H7 (cell line): Measurements from ENCODE around the gene ANO2. TPM values are rescaled to one million over a fixed set of nuclear protein-coding genes. Genes with fewer than 3 reads are reported as not detected.

ENCODE experiments used
- DNase-seq: peaks from one replicate; pipeline ENCODE4 v3.0.0; 2012
- H3K27me3 ChIP-seq: 2 replicates; pipeline ENCODE4 v1.6.0; 2011; ENCODE audit warnings: mild to moderate bottlenecking, low read length; ENCODE audit not compliant: control insufficient read depth, insufficient read depth
- H3K36me3 ChIP-seq: replicated peaks from 2 replicates; pipeline ENCODE4 v1.5.1; 2011; ENCODE audit warnings: low read length; ENCODE audit not compliant: control insufficient read depth, insufficient read depth
- H3K4me3 ChIP-seq: 2 replicates; pipeline ENCODE4 v1.5.1; 2011; ENCODE audit warnings: low read depth, mild to moderate bottlenecking, control low read depth, low read length, moderate library complexity; ENCODE audit not compliant: insufficient read depth
- total RNA-seq: library from RNA; depleted of rRNA; stranded (reverse); fragments of >200 nt; shearing (Covaris generic); gene quantifications from 2 replicates; pipeline ENCODE4 v1.2.3, GENCODE V29; 2014

The ANO2 gene
- total RNA-seq, 1 experiment from 2014 or later = 0.76 TPM

DNA sequence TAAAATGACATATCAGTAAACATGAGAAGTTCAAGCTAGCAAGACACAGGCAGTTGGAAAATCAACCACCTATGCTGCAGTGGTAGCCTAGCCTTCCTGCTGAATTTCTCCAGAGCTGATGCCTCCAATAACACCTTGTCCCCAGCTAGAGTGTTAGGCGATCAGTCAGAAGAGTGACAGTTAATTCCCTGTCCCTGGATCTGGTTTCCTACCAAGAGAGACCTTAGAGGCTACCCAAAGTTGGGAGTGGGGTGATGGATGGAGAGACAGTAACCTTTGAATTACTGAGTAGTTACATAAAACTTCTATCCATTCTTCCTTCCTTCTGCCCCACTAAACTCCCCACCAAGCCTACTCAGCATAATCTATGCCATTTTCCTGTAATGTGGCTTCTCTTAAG, 1.9 kb upstream of the ANO2 start:
- Histone ChIP-seq H3K4me3 (no peak overlapping the region), H3K27me3 (peaks cover 28% of the 10 kb centered on the region), H3K36me3 (no peaks in the 10 kb centered on the region)
- no peak for DNase-seq

DNA sequence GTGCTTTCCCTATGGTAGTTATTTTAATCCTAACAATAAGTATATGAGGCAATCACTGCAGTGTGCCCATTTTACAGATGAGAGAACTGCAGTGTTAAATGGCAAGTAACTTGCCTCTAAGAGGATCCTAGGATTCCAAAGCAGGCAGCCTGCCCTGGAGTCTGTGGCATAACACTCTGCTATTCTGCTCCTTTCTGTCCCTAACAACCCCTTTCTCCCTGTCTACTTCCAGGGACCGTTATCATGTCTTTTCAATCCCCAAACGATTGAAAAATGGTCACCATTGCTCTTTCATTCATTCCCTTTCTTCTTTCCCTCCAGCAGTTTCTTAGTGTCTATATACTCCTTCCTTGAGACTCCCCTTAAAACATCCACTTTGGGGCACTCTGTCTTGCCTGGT, 1.3 kb upstream of the ANO2 start:
- Histone ChIP-seq H3K27me3 (peaks cover 28% of the 10 kb centered on the region), H3K36me3 (no peaks in the 10 kb centered on the region), H3K4me3 (no peak overlapping the region)
- no peak for DNase-seq

GRCh38 chr12:5944688-5945070, 380 bp downstream of the ANO2 start:
- H3K36me3 ChIP-seq = no peaks in the 10 kb centered on the region
- peak overlapping the region; percentile 69 for H3K4me3 ChIP-seq
- H3K27me3 ChIP-seq = peaks cover 28% of the 10 kb centered on the region
- DNase-seq = peak; percentile 38

DNA sequence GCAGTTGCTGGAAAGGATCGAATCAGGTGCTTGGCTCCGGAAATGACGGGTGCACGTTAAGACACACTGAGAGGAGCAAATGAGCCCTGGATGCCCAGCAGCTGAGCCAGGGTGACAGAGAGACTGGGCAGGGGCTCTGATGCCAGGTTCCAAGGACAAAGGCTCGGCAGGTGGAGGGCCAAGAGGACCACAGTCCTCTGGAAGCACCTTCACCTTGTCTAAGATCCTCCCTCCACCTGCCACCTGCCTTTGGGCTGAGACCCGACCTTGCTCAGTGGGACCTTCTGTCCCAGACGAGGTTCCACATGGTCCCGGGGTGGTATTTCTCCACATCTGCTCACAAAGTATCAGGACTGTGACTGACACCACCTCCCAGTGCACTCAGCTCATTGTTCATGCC, 1.0 kb downstream of the ANO2 start:
- Histone ChIP-seq H3K27me3 (peaks cover 28% of the 10 kb centered on the region), H3K4me3 (no peak overlapping the region), H3K36me3 (no peaks in the 10 kb centered on the region)
- DNase-seq = no peak

DNA sequence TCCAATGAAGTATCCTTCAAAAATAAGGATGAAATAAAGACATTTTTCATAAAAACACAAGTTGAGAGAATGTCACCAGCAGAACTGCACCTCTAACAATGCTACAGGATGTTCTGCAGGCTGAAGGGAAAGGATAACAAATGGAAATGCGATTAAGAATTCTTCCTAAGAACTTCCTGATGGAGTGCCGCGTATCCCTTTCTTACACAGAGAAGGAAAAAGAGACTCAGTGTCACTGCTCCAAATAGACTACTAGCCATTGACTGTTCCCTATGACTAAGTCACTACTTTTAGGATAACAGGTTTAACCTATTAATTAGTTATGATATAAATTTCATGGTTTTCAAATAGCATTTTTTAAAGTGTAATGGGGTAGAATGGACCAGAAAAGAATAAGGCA, 3.2 kb downstream of the ANO2 start:
- DNase-seq = no peak
- Histone ChIP-seq H3K36me3 (no peaks in the 10 kb centered on the region), H3K27me3 (peaks cover 22% of the 10 kb centered on the region), H3K4me3 (no peak overlapping the region)

DNA sequence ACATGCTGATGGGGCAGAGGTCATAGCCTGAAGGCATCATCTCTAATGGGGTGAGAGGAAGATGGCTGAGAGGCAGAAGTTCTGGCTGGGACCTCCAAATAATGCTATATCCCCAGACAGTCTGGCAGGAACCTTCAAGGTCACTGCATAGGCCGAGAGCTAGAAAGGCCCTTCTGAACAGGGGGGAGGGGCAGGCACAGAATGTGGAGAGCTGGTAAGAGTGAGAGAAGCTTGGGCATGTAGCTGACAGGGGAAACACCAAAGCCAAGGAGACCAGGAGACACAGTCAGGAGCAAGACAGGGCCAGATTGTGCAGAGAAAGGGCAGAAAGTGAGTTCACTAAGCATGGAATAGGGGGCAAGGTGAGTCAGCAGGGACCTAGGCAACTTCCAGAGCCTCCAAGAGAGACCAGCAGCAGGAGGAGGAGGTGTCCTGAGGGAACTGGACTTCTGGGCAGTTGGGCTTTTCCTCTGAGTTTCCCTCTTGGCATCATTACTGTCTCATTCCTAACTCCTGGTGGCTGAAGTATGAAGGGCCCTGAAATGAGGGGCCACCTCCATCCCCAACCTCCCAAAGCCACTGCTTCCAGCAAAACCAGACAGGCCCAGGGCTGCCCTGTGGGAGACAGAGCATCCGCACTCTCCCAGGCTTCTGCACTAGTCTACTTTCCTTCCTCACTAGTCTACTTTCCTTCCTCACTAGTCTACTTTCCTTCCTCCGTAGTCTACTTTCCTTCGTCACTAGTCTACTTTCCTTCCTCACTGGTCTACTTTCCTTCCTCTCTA, 17.1 kb downstream of the ANO2 start:
- no peaks in the 10 kb centered on the region for H3K36me3 ChIP-seq
- no peak overlapping the region for H3K4me3 ChIP-seq
- H3K27me3 ChIP-seq = no peaks in the 10 kb centered on the region
- DNase-seq = no peak

GRCh38 chr12:5925646-5926045, 19.4 kb downstream of the ANO2 start:
- Histone ChIP-seq H3K36me3 (no peaks in the 10 kb centered on the region), H3K27me3 (no peaks in the 10 kb centered on the region), H3K4me3 (no peak overlapping the region)
- DNase-seq = no peak

DNA sequence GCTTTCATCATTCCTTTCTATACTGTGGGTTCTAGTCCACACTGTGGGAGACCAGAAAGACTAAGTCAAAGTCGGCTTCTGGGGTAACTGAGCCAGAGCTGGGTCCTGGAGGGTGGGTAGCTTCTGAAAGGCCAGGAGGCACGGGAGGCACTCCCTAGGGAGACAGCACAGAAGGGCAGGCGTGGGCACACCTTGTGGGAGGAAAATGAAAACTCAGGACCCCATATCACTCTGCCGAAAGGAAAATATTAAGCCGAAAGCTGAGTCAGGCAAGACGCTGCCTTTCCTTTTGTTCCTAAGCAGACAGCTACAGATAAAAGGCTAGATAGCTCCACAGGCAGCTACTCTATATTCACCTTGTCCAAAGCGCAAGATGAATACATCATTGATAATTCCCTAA, 20.7 kb downstream of the ANO2 start:
- no peak overlapping the region for H3K4me3 ChIP-seq
- H3K36me3 ChIP-seq = no peaks in the 10 kb centered on the region
- no peaks in the 10 kb centered on the region for H3K27me3 ChIP-seq
- no peak for DNase-seq

DNA sequence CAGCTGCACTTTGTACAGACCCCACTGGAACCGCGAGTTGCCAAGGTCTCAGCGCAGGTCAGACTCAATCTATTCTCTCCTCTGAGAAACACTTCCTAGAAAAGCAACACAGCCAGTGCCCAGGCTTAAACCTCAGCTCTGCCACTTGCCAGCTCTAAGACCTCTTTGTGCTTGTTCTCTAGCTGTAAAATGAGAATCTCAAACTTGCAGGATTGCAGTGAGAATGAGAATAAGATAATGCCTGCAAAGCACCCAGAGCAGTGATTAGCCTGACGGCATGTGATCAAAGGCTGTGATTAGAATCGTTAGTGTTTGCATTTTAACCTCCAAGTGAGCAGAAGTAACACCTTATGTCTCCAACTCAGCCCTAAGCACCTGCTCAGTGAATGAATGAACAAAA, 21.3 kb downstream of the ANO2 start:
- DNase-seq = no peak
- H3K27me3 ChIP-seq = no peaks in the 10 kb centered on the region
- H3K4me3 ChIP-seq = no peak overlapping the region
- H3K36me3 ChIP-seq = no peaks in the 10 kb centered on the region

- Histone ChIP-seq H3K36me3 (no peaks in the 10 kb centered on the region), H3K4me3 (no peak overlapping the region), H3K27me3 (no peaks in the 10 kb centered on the region)
- no peak for DNase-seq
Observed at GRCh38 chr12:5923043-5923605, 21.9 kb downstream of the ANO2 start.

DNA sequence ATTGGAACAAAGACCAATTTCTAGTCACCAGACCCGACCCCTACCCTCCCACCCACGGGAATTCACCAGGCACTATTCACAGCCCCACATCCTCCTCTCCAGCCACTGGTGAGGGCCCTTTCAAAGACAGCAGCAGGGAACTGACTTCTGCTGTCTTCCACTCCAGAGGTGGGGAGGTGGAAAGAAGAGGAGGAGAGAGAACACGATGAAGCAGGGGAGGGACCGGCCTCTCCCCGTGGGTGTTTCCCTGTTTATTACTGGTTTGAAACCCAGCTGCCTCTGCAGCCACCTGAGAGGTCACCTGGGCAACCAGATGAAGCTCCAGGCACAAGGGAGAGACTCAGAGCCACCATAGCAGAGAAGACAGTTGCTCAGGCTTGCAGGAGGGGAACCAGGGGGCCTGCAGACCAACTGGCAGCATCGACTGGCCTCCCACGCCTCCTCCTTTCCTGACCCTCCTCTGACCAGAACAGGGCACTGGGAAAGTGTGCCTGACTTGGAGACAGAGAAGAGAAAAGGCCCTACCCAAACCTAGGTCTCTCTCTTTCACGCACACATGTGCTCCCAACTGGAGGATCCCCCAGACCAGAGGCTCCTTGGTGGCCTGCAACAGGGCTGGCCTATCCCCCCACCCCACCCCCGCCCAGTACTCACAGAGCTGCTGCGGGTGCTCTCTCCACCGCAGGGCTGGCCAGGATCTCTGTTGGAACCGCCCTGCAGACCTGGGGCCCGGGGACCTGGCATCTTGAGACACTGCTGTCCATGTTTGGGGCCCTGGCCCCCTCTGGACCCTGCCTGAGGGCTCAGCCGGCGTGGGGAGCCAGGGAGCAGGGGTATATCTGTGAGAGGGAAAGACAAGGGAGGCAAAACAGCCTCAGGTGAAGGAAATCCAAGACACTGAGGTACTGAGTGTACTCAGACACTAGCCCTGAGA, 22.8 kb downstream of the ANO2 start:
- no peak overlapping the region for H3K4me3 ChIP-seq
- no peak for DNase-seq

GRCh38 chr12:5921027-5921909, 23.8 kb downstream of the ANO2 start:
- Histone ChIP-seq H3K27me3 (no peaks in the 10 kb centered on the region), H3K36me3 (no peaks in the 10 kb centered on the region), H3K4me3 (no peak overlapping the region)
- no peak for DNase-seq

More for the DNA sequence above, 22.8 kb downstream of the ANO2 start:
- Histone ChIP-seq H3K27me3 (no peaks in the 10 kb centered on the region), H3K36me3 (no peaks in the 10 kb centered on the region)

- Histone ChIP-seq H3K4me3 (no peak overlapping the region), H3K27me3 (no peaks in the 10 kb centered on the region), H3K36me3 (no peaks in the 10 kb centered on the region)
- no peak for DNase-seq
Observed at GRCh38 chr12:5916785-5917290, 28.2 kb downstream of the ANO2 start.

- Histone ChIP-seq H3K27me3 (no peaks in the 10 kb centered on the region), H3K36me3 (no peaks in the 10 kb centered on the region), H3K4me3 (no peak overlapping the region)
- no peak for DNase-seq
Observed at GRCh38 chr12:5915511-5915910, 29.5 kb downstream of the ANO2 start.
